Measurements from ENCODE around the gene GJB5.

DNA sequence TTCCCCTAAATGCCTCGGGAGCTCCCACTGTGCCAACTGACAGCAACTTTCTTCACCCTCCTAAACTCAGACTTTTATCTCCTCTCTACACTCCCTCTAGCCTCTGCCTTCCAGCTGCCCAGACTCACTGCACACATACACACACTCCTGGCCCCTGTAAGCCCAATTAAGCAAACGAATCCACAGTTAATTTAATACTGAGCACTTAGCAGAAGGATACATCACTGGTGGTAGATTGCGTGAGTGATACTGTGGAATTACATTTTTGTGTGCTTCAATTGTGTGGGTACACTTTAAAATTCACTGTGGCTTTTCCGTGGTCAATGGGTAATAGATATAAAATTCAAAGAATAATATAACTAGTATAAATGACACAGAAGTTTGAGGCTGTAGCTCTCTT is 33.6 kb upstream of the GJB5 start:
- TF ChIP-seq, protein P1, sequence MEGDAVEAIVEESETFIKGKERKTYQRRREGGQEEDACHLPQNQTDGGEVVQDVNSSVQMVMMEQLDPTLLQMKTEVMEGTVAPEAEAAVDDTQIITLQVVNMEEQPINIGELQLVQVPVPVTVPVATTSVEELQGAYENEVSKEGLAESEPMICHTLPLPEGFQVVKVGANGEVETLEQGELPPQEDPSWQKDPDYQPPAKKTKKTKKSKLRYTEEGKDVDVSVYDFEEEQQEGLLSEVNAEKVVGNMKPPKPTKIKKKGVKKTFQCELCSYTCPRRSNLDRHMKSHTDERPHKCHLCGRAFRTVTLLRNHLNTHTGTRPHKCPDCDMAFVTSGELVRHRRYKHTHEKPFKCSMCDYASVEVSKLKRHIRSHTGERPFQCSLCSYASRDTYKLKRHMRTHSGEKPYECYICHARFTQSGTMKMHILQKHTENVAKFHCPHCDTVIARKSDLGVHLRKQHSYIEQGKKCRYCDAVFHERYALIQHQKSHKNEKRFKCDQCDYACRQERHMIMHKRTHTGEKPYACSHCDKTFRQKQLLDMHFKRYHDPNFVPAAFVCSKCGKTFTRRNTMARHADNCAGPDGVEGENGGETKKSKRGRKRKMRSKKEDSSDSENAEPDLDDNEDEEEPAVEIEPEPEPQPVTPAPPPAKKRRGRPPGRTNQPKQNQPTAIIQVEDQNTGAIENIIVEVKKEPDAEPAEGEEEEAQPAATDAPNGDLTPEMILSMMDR (IDR thresholded peaks at IDR 0.05) = no peak
- no peak for TF ChIP-seq POLR2AphosphoS5 (IDR thresholded peaks at IDR 0.05)

Data from breast epithelium (tissue), 3 donors.